Activated T-helper 1 cell treated with anti-CD3 and anti-CD28 coated beads, Interleukin-12 subunit alpha, Interleukin-12 subunit beta, Interleukin-2, Interleukin-4 antibody, amounts not matched to agents 30 ng/mL and 10 ng/mL and 1 ng/mL, durations not matched to agents 14 hours and 24 hours and 36 hours (primary cell): ENCODE results near the gene CARD11. TPM values are rescaled to one million over a fixed set of nuclear protein-coding genes. Genes with fewer than 3 reads are reported as not detected.
"Not testable (repeated sequence)": the region's sequence is repeated elsewhere in the genome, so short reads cannot be mapped to it uniquely, and the experiment has no call there.

Experiments used
- DNase-seq: peaks from one replicate; pipeline ENCODE4 v3.0.0; 2021; ENCODE audit warnings: low spot score
- H3K27ac Mint-ChIP-seq: one replicate; pipeline ENCODE4 v1.8.0; 2021; ENCODE audit warnings: mild to moderate bottlenecking, mixed read lengths
- H3K27me3 Mint-ChIP-seq: one replicate; pipeline ENCODE4 v1.8.0; 2022; ENCODE audit warnings: mild to moderate bottlenecking, moderate library complexity, mixed read lengths; ENCODE audit not compliant: insufficient read depth
- H3K36me3 Mint-ChIP-seq: one replicate; pipeline ENCODE4 v1.8.0; 2021; ENCODE audit warnings: low read depth, mixed read lengths
- H3K4me1 Mint-ChIP-seq: one replicate; pipeline ENCODE4 v1.8.0; 2021; ENCODE audit warnings: low read depth, mixed read lengths
- H3K4me3 Mint-ChIP-seq: one replicate; pipeline ENCODE4 v1.8.0; 2021; ENCODE audit warnings: mild to moderate bottlenecking, moderate library complexity, mixed read lengths
- H3K9me3 Mint-ChIP-seq: one replicate; pipeline ENCODE4 v1.8.0; 2021; ENCODE audit warnings: mixed read lengths
- intact Hi-C: fragments of 100-400 bp; cut with micrococcal nuclease; formaldehyde crosslinking; loops from one replicate; pipeline ENCODE4 v1.15.1; 2024
- total RNA-seq: library from RNA; stranded (reverse); gene quantifications from 2 replicates; pipeline ENCODE4 v1.2.3, GENCODE V29; 2022

Gene CARD11
- total RNA-seq, 1 donor from 2014 or later = 128 TPM

- Mint-ChIP-seq H3K4me1 (peaks cover 53% of the 10 kb centered on the region), H3K9me3 (peaks cover 23% of the 10 kb centered on the region), H3K27me3 (no peaks in the 10 kb centered on the region), H3K4me3 (no peak overlapping the region), H3K36me3 (peaks cover 65% of the 10 kb centered on the region), H3K27ac (no peak overlapping the region)
- DNase-seq = no peak
- intact Hi-C loops = no loop called here
These were observed 80.8 kb downstream of the CARD11 start for GRCh38 chr7:2962865-2963264.

GRCh38 chr7:2959828-2960599, 83.7 kb downstream of the CARD11 start:
- intact Hi-C loops = loop anchor here (5.0 to 10.0 kb wide), 2 partner anchors 147 to 195 kb away; no protein-coding TSS in a partner anchor
- H3K27me3 Mint-ChIP-seq = no peaks in the 10 kb centered on the region
- no peaks in the 10 kb centered on the region for H3K9me3 Mint-ChIP-seq
- no peak overlapping the region for H3K4me3 Mint-ChIP-seq
- peaks cover 70% of the 10 kb centered on the region for H3K4me1 Mint-ChIP-seq
- DNase-seq = no peak
- H3K36me3 Mint-ChIP-seq = peaks cover 54% of the 10 kb centered on the region
- peak overlapping the region; percentile 69 for H3K27ac Mint-ChIP-seq

GRCh38 chr7:2959103-2959680, 84.5 kb downstream of the CARD11 start:
- DNase-seq = no peak
- H3K9me3 Mint-ChIP-seq = no peaks in the 10 kb centered on the region
- intact Hi-C loops = loop anchor here (5.0 to 10.0 kb wide), 2 partner anchors 148 to 196 kb away; no protein-coding TSS in a partner anchor
- peak overlapping the region; percentile 86 for H3K27ac Mint-ChIP-seq
- no peaks in the 10 kb centered on the region for H3K27me3 Mint-ChIP-seq
- peaks cover 71% of the 10 kb centered on the region for H3K4me1 Mint-ChIP-seq
- H3K4me3 Mint-ChIP-seq = no peak overlapping the region
- H3K36me3 Mint-ChIP-seq = peaks cover 55% of the 10 kb centered on the region

GRCh38 chr7:2958416-2959102, 85.1 kb downstream of the CARD11 start:
- no peaks in the 10 kb centered on the region for H3K9me3 Mint-ChIP-seq
- H3K4me3 Mint-ChIP-seq = no peak overlapping the region
- peaks cover 60% of the 10 kb centered on the region for H3K36me3 Mint-ChIP-seq
- no peaks in the 10 kb centered on the region for H3K27me3 Mint-ChIP-seq
- H3K4me1 Mint-ChIP-seq = peaks cover 76% of the 10 kb centered on the region
- H3K27ac Mint-ChIP-seq = peak overlapping the region; percentile 86
- DNase-seq = no peak
- intact Hi-C loops = loop anchor here (5.0 to 10.0 kb wide), 2 partner anchors 149 to 196 kb away; no protein-coding TSS in a partner anchor

- Mint-ChIP-seq H3K36me3 (peaks cover 57% of the 10 kb centered on the region), H3K27ac (peak overlapping the region; percentile 92), H3K4me1 (peaks cover 71% of the 10 kb centered on the region)
- DNase-seq, H3K27me3 Mint-ChIP-seq, H3K4me3 Mint-ChIP-seq, H3K9me3 Mint-ChIP-seq: not testable (repeated sequence)
- intact Hi-C loops = loop anchor here (2.0 to 10.0 kb wide), 3 partner anchors 71 to 197 kb away; no protein-coding TSS in a partner anchor
These were observed 86.3 kb downstream of the CARD11 start for GRCh38 chr7:2957369-2957727.

- intact Hi-C loops = loop anchor here (1.0 to 10.0 kb wide), 5 partner anchors 9 to 198 kb away; no protein-coding TSS in a partner anchor
- peak overlapping the region; percentile 92 for H3K27ac Mint-ChIP-seq
These were observed 86.9 kb downstream of the CARD11 start for GRCh38 chr7:2956526-2957368.

GRCh38 chr7:2956076-2956475, 87.6 kb downstream of the CARD11 start:
- no peak for DNase-seq
- no peak overlapping the region for H3K4me3 Mint-ChIP-seq
- no peaks in the 10 kb centered on the region for H3K27me3 Mint-ChIP-seq
- H3K4me1 Mint-ChIP-seq = peaks cover 72% of the 10 kb centered on the region
- H3K9me3 Mint-ChIP-seq = peaks cover 2% of the 10 kb centered on the region
- peaks cover 58% of the 10 kb centered on the region for H3K36me3 Mint-ChIP-seq
- intact Hi-C loops = loop anchor here (1.0 to 10.0 kb wide), 5 partner anchors 9 to 199 kb away; no protein-coding TSS in a partner anchor
- H3K27ac Mint-ChIP-seq = peak overlapping the region; percentile 92

More at GRCh38 chr7:2956526-2957368, 86.9 kb downstream of the CARD11 start:
- Mint-ChIP-seq H3K36me3 (peaks cover 58% of the 10 kb centered on the region), H3K27me3 (no peaks in the 10 kb centered on the region), H3K4me1 (peaks cover 71% of the 10 kb centered on the region), H3K9me3 (no peaks in the 10 kb centered on the region), H3K4me3 (peak overlapping the region; percentile 27)
- peak; percentile 44 for DNase-seq

- Mint-ChIP-seq H3K36me3 (peaks cover 63% of the 10 kb centered on the region), H3K4me3 (peak overlapping the region; percentile 47)
- DNase-seq = no peak
These were observed 88.4 kb downstream of the CARD11 start for GRCh38 chr7:2955269-2955668.

GRCh38 chr7:2954433-2954853, 89.2 kb downstream of the CARD11 start:
- peaks cover 71% of the 10 kb centered on the region for H3K36me3 Mint-ChIP-seq
- H3K9me3 Mint-ChIP-seq = peaks cover 18% of the 10 kb centered on the region
- peaks cover 84% of the 10 kb centered on the region for H3K4me1 Mint-ChIP-seq
- DNase-seq = peak; percentile 21
- H3K4me3 Mint-ChIP-seq = peak overlapping the region; percentile 47
- H3K27ac Mint-ChIP-seq = peak overlapping the region; percentile 77
- intact Hi-C loops = loop anchor here (1.0 to 10.0 kb wide), 2 partner anchors 51 to 200 kb away; no protein-coding TSS in a partner anchor
- H3K27me3 Mint-ChIP-seq = no peaks in the 10 kb centered on the region

More at GRCh38 chr7:2955269-2955668, 88.4 kb downstream of the CARD11 start:
- peaks cover 10% of the 10 kb centered on the region for H3K9me3 Mint-ChIP-seq
- peaks cover 80% of the 10 kb centered on the region for H3K4me1 Mint-ChIP-seq
- no peaks in the 10 kb centered on the region for H3K27me3 Mint-ChIP-seq
- intact Hi-C loops = loop anchor here (5.0 to 10.0 kb wide), 2 partner anchors 152 to 200 kb away; no protein-coding TSS in a partner anchor
- H3K27ac Mint-ChIP-seq = peak overlapping the region; percentile 77

GRCh38 chr7:2953588-2954407, 89.9 kb downstream of the CARD11 start:
- H3K4me1 Mint-ChIP-seq = peaks cover 84% of the 10 kb centered on the region
- peaks cover 70% of the 10 kb centered on the region for H3K36me3 Mint-ChIP-seq
- no peaks in the 10 kb centered on the region for H3K27me3 Mint-ChIP-seq
- peaks cover 18% of the 10 kb centered on the region for H3K9me3 Mint-ChIP-seq
- H3K4me3 Mint-ChIP-seq = peak overlapping the region; percentile 47
- peak overlapping the region; percentile 77 for H3K27ac Mint-ChIP-seq
- no peak for DNase-seq
- intact Hi-C loops = loop anchor here (1.0 to 10.0 kb wide), 2 partner anchors 50 to 201 kb away; no protein-coding TSS in a partner anchor

- Mint-ChIP-seq H3K9me3 (peaks cover 18% of the 10 kb centered on the region), H3K4me3 (no peak overlapping the region), H3K27me3 (no peaks in the 10 kb centered on the region), H3K36me3 (peaks cover 69% of the 10 kb centered on the region), H3K4me1 (peaks cover 83% of the 10 kb centered on the region), H3K27ac (no peak overlapping the region)
- DNase-seq = no peak
- intact Hi-C loops = loop anchor here (10.0 kb wide), 1 partner anchor 202 kb away; no protein-coding TSS in a partner anchor
These were observed 90.6 kb downstream of the CARD11 start for GRCh38 chr7:2953099-2953498.
